ENCODE results near the gene RAB13. TPM values are rescaled to one million over a fixed set of nuclear protein-coding genes. Genes with fewer than 3 reads are reported as not detected.

The RAB13 gene
- total and polyA plus RNA-seq, 7 experiments from 2014 or later, result 0.45 to 2.2 (median 1.4) TPM; not detected in 3

GRCh38 chr1:153951801-153952200 lies 34.3 kb downstream of the RAB13 start:
- Mint-ChIP-seq H3K4me3 (no peak overlapping the region), H3K36me3 (peaks cover 0 to 36% (median 20%) of the 10 kb centered on the region in 5 donors), H3K27ac (peak overlapping the region in 5 of 9 donors; percentile 16 to 60 (median 59)), H3K9me3 (no peaks in the 10 kb centered on the region), H3K4me1 (peaks cover 26 to 49% (median 38%) of the 10 kb centered on the region in 7 donors), H3K27me3 (no peaks in the 10 kb centered on the region)
- H3K4me1 ChIP-seq (ENCODE audit: control insufficient read depth in 2 of 2, insufficient read depth in 2 of 2, low read length in 2 of 2), result peaks cover 21 to 33% of the 10 kb centered on the region in 2 donors
- H3K27ac ChIP-seq (ENCODE audit: low read depth, low read length), result no peak overlapping the region
- intact Hi-C loops (cut with micrococcal nuclease), result no loop called here
- ATAC-seq (no peak), DNase-seq (no peak)
- ChIA-PET CTCF (no interaction called here), POLR2A (interaction anchor here (0.8 to 12.8 kb wide), 2 partner anchors 8 to 30 kb away, joined by 4 to 159 read pairs; partner anchors contain the start of gene DENND4B)
- H3K9me3 ChIP-seq (ENCODE audit: control insufficient read depth in 2 of 3, low read length in 3 of 3), result no peaks in the 10 kb centered on the region
- peaks cover 27 to 72% (median 41%) of the 10 kb centered on the region in 3 experiments for H3K36me3 ChIP-seq (ENCODE audit: control insufficient read depth in 2 of 3, insufficient read depth in 3 of 3, low read length in 3 of 3)
- H3K27me3 ChIP-seq (ENCODE audit: control insufficient read depth in 2 of 2, insufficient read depth in 2 of 2, low read length in 2 of 2), result no peaks in the 10 kb centered on the region
- no peak overlapping the region for H3K4me3 ChIP-seq (ENCODE audit: low read length)

- peaks cover 0 to 36% (median 20%) of the 10 kb centered on the region in 5 donors for H3K36me3 Mint-ChIP-seq
- H3K27ac Mint-ChIP-seq, result peak overlapping the region in 8 of 9 donors; percentile 2 to 89 (median 66)
- H3K36me3 ChIP-seq (ENCODE audit: control insufficient read depth in 2 of 3, insufficient read depth in 3 of 3, low read length in 3 of 3), result peaks cover 27 to 72% (median 41%) of the 10 kb centered on the region in 3 experiments
- H3K4me3 ChIP-seq (ENCODE audit: low read length), result no peak overlapping the region
- peak overlapping the region in 1 of 10 donors; percentile 41 for H3K4me3 Mint-ChIP-seq
- no peak overlapping the region for H3K27ac ChIP-seq (ENCODE audit: low read depth, low read length)
- no peaks in the 10 kb centered on the region for H3K9me3 Mint-ChIP-seq
- ChIA-PET CTCF (no interaction called here), POLR2A (no interaction called here)
- no peaks in the 10 kb centered on the region for H3K27me3 ChIP-seq (ENCODE audit: control insufficient read depth in 2 of 2, insufficient read depth in 2 of 2, low read length in 2 of 2)
- DNase-seq (no peak), ATAC-seq (no peak)
- no peaks in the 10 kb centered on the region for H3K27me3 Mint-ChIP-seq
- intact Hi-C loops (cut with micrococcal nuclease), result no loop called here
- H3K4me1 ChIP-seq (ENCODE audit: control insufficient read depth in 2 of 2, insufficient read depth in 2 of 2, low read length in 2 of 2), result peaks cover 17 to 28% of the 10 kb centered on the region in 2 donors
- peaks cover 19 to 45% (median 32%) of the 10 kb centered on the region in 7 donors for H3K4me1 Mint-ChIP-seq
- no peaks in the 10 kb centered on the region for H3K9me3 ChIP-seq (ENCODE audit: control insufficient read depth in 2 of 3, low read length in 3 of 3)
Measured at GRCh38 chr1:153951183-153951582, 35.0 kb downstream of the RAB13 start.

- CTCF ChIA-PET, result interaction anchor here (0.7 to 3.6 kb wide), 13 partner anchors 10 to 150 kb away, joined by 3 to 36 read pairs (median 5); partner anchors contain the start of genes CREB3L4, CRTC2, GATAD2B and JTB
- DNase-seq (peak; percentile 55 to 85 (median 68)), ATAC-seq (peak; percentile 75)
- Mint-ChIP-seq H3K4me3 (peak within 1 kb of the TSS; percentile 93 to 99 (median 96)), H3K27ac (peak within 1 kb of the TSS; percentile 90 to 98 (median 96)), H3K4me1 (peaks cover 20 to 44% (median 39%) of the 10 kb centered on the region in 7 donors), H3K27me3 (no peaks in the 10 kb centered on the region), H3K9me3 (peaks cover 0 to 6% (median 0%) of the 10 kb centered on the region in 11 donors), H3K36me3 (peaks cover 0 to 33% (median 19%) of the 10 kb centered on the region in 5 donors)
- Histone ChIP-seq H3K27me3 (ENCODE audit: control insufficient read depth in 2 of 2, insufficient read depth in 2 of 2, low read length in 2 of 2) (no peaks in the 10 kb centered on the region), H3K9me3 (ENCODE audit: control insufficient read depth in 2 of 3, low read length in 3 of 3) (no peaks in the 10 kb centered on the region), H3K4me1 (ENCODE audit: control insufficient read depth in 2 of 2, insufficient read depth in 2 of 2, low read length in 2 of 2) (peaks cover 23 to 25% of the 10 kb centered on the region in 2 donors), H3K36me3 (ENCODE audit: control insufficient read depth in 2 of 3, insufficient read depth in 3 of 3, low read length in 3 of 3) (peaks cover 19 to 66% (median 33%) of the 10 kb centered on the region in 3 experiments), H3K27ac (ENCODE audit: low read depth, low read length) (peak within 1 kb of the TSS; percentile 89), H3K4me3 (ENCODE audit: low read length) (peak within 1 kb of the TSS; percentile 94)
- intact Hi-C loops (cut with micrococcal nuclease), result loop anchor here (1.0 to 2.0 kb wide), 6 partner anchors 11 to 149 kb away; partner anchors contain the start of genes CRTC2 (in 1 of the 2) and JTB (in 1 of the 2)
- POLR2A ChIA-PET, result interaction anchor here (0.6 to 7.3 kb wide), 17 partner anchors 9 to 321 kb away, joined by 3 to 159 read pairs (median 8); partner anchors contain the start of genes CREB3L4, CRTC2, GATAD2B and JTB
Measured at GRCh38 chr1:153946622-153947241, 39.4 kb downstream of the RAB13 start, which contains the start of gene DENND4B. Gene DENND4B (minus strand): TSS chr1:153946718. CDS start chr1:153944374, 2,344 bp downstream.

GRCh38 chr1:153945795-153946621 lies 40.1 kb downstream of the RAB13 start:
- Mint-ChIP-seq H3K27me3 (no peaks in the 10 kb centered on the region), H3K4me1 (peaks cover 20 to 48% (median 43%) of the 10 kb centered on the region in 7 donors), H3K27ac (peak overlapping the region; percentile 90 to 98 (median 96)), H3K4me3 (peak overlapping the region; percentile 93 to 99 (median 96)), H3K9me3 (peaks cover 0 to 6% (median 0%) of the 10 kb centered on the region in 11 donors), H3K36me3 (peaks cover 0 to 37% (median 18%) of the 10 kb centered on the region in 5 donors)
- ChIA-PET POLR2A (interaction anchor here (0.5 to 7.3 kb wide), 23 partner anchors 9 to 389 kb away, joined by 3 to 159 read pairs (median 4); partner anchors contain the start of genes CREB3L4, CRTC2, GATAD2B and JTB), CTCF (interaction anchor here (0.7 to 3.6 kb wide), 15 partner anchors 9 to 150 kb away, joined by 3 to 36 read pairs (median 5); partner anchors contain the start of genes CREB3L4, CRTC2, GATAD2B and JTB)
- Histone ChIP-seq H3K4me1 (ENCODE audit: control insufficient read depth in 2 of 2, insufficient read depth in 2 of 2, low read length in 2 of 2) (peaks cover 23 to 25% of the 10 kb centered on the region in 2 donors), H3K4me3 (ENCODE audit: low read length) (peak overlapping the region; percentile 94), H3K9me3 (ENCODE audit: control insufficient read depth in 2 of 3, low read length in 3 of 3) (no peaks in the 10 kb centered on the region), H3K27me3 (ENCODE audit: control insufficient read depth in 2 of 2, insufficient read depth in 2 of 2, low read length in 2 of 2) (no peaks in the 10 kb centered on the region), H3K36me3 (ENCODE audit: control insufficient read depth in 2 of 3, insufficient read depth in 3 of 3, low read length in 3 of 3) (peaks cover 15 to 66% (median 31%) of the 10 kb centered on the region in 3 experiments), H3K27ac (ENCODE audit: low read depth, low read length) (peak overlapping the region; percentile 89)
- intact Hi-C loops (cut with micrococcal nuclease), result loop anchor here (1.0 to 2.0 kb wide), 11 partner anchors 11 to 149 kb away; partner anchors contain the start of genes CREB3L4 (in 1 of the 2), CRTC2 (in 1 of the 2), JTB (in 1 of the 2) and RAB13 (in 1 of the 2)
- DNase-seq (peak; percentile 56 to 77 (median 66)), ATAC-seq (peak; percentile 74)

GRCh38 chr1:153945131-153945794 lies 40.9 kb downstream of the RAB13 start:
- intact Hi-C loops (cut with micrococcal nuclease), result loop anchor here (1.0 kb wide), 7 partner anchors 18 to 148 kb away; partner anchors contain the start of genes CREB3L4 (in 1 of the 2), RAB13 (in 1 of the 2), RPS27 (in 1 of the 2) and SLC39A1 (in 1 of the 2)
- CTCF ChIA-PET, result interaction anchor here (0.6 to 3.6 kb wide), 10 partner anchors 11 to 207 kb away, joined by 3 to 36 read pairs (median 7); partner anchors contain the start of genes CREB3L4, CRTC2, RAB13 and SLC39A1
- Histone ChIP-seq H3K36me3 (ENCODE audit: control insufficient read depth in 2 of 3, insufficient read depth in 3 of 3, low read length in 3 of 3) (peaks cover 8 to 66% (median 25%) of the 10 kb centered on the region in 3 experiments), H3K27ac (ENCODE audit: low read depth, low read length) (peak overlapping the region; percentile 89), H3K9me3 (ENCODE audit: control insufficient read depth in 2 of 3, low read length in 3 of 3) (no peaks in the 10 kb centered on the region), H3K4me3 (ENCODE audit: low read length) (peak overlapping the region; percentile 94), H3K4me1 (ENCODE audit: control insufficient read depth in 2 of 2, insufficient read depth in 2 of 2, low read length in 2 of 2) (peaks cover 23 to 25% of the 10 kb centered on the region in 2 donors), H3K27me3 (ENCODE audit: control insufficient read depth in 2 of 2, insufficient read depth in 2 of 2, low read length in 2 of 2) (no peaks in the 10 kb centered on the region)
- Mint-ChIP-seq H3K27ac (peak overlapping the region; percentile 90 to 98 (median 96)), H3K4me1 (peaks cover 21 to 46% (median 40%) of the 10 kb centered on the region in 7 donors), H3K27me3 (no peaks in the 10 kb centered on the region), H3K9me3 (peaks cover 0 to 6% (median 0%) of the 10 kb centered on the region in 11 donors), H3K36me3 (peaks cover 4 to 35% (median 11%) of the 10 kb centered on the region in 5 donors), H3K4me3 (peak overlapping the region; percentile 93 to 99 (median 96))
- peak; percentile 58 to 88 (median 85) for DNase-seq
- peak; percentile 77 for ATAC-seq
- POLR2A ChIA-PET, result interaction anchor here (0.5 to 7.3 kb wide), 26 partner anchors 8 to 390 kb away, joined by 3 to 159 read pairs (median 5); partner anchors contain the start of genes CREB3L4, CRTC2, GATAD2B and JTB

Measured in naive thymus-derived CD4-positive, alpha-beta T cell (primary cell).